HG02981 (cell line): Measurements from ENCODE around the gene SLC6A17.
A peak's percentile ranks its signal among the peaks of the same experiment; 100 is the strongest.

Experiments used
- ATAC-seq: cut with Tn5 transposase; IDR thresholded peaks from one replicate; pipeline ENCODE4 v1.9.1; 2021; ENCODE audit warnings: mild to moderate bottlenecking, moderate library complexity; ENCODE audit not compliant: unreplicated experiment

SLC6A17 gene

DNA sequence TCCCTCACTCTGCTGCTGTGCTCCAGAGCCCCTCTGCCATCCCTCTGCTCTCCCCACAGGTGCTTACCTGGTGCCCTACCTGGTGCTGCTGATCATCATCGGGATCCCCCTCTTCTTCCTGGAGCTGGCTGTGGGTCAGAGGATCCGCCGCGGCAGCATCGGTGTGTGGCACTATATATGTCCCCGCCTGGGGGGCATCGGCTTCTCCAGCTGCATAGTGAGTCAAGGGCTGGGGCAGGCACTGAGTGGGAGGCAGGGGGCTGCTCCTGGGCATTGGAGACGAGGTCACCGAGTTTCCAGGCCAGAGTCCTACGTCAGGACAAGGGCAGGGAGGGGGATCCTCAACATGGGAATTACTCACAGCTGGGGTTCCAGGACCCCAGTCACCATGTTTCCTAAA, 21.7 kb downstream of the SLC6A17 start:
- no peak for ATAC-seq

DNA sequence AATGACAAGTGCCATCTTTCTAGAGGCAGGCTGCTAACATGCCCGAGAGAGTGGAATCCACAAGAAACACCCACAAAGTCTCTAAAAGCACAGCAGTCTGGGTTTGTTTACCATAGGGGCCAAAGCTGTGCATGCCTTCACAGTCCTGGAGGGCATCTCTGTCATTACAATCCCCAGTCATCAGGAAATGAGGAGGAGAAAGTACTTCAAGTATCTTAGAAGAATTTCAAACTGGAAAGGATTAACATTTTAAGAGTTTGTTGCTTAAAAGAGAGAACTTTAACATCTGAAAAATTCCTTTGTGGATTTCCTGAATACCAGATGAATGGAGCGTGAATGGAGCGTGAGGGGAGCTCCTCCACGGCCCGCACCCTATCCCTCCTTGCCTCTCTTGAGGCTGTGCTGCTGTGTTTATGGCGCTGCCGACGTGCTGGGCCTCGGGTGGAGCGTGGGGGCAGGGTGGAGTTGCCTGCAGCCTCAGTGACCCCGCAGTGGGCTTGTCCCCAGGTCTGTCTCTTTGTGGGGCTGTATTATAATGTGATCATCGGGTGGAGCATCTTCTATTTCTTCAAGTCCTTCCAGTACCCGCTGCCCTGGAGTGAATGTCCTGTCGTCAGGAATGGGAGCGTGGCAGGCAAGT, 23.3 kb downstream of the SLC6A17 start:
- no peak for ATAC-seq

DNA sequence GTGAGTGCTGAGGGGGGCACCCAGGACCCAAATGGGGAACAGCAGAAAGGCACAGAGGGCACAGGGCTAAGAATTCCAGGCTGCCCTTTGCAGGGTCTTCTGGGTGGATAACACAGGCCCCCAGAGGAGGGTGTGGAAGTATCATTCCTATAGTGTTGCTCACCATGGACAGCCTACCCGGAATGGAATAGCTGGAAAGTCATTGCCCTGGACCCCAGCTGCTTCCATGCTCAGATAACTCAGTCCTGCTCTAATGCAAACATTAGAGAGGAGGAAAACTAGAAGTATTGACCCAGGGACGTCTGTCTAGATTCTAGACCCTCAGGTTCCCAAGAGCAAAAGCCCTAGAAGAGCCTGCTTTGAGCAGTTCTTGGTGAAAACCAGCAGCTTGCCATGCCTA, 24.7 kb downstream of the SLC6A17 start:
- ATAC-seq: no peak

DNA sequence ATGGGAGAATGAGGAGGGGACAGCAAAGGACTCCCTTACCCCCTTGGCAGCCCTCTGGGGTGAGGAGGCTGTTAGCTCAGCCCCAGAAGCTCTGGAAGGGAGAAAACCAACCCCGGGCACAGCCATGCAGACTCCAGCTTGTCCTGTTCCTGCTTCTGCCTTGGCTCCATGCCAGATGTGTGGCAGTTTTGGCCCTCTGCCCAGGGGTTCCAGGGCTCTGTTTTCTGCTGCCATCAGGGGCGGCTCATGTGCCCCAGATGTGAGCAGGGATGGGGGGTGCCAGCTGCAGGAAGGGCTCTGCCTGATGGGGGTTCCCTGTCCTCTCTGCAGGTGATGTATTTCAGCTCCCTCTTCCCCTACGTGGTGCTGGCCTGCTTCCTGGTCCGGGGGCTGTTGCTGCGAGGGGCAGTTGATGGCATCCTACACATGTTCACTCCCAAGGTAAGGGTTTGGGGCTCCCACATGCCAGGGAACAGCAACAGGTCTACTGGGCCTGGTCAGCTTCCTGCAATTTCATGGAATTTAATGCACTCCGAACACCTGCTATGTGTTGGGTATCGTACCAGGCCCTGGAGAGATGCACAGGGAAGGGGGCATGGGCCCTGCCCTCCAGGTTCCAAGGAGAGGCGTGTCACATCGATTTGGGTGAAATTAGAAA, 26.1 kb downstream of the SLC6A17 start:
- ATAC-seq: no peak

DNA sequence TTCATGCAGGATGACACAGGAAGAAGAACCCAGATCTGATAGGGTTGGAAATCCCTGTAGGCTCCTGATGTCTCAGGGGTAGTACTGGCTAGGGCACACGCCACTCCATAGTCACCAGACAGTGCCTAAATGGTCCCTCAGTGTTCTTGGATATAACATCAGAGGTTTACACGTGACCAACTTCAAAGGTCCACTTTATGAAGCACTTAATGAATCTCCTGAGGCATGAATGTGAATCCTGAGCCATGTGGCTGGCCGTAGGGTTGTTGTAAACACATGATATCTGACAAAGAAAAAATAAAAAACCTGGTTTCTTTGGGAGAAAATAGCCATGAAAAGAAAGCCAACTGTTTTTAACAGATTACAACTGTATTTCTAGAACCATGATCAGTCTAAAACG, 27.5 kb downstream of the SLC6A17 start:
- ATAC-seq: no peak

DNA sequence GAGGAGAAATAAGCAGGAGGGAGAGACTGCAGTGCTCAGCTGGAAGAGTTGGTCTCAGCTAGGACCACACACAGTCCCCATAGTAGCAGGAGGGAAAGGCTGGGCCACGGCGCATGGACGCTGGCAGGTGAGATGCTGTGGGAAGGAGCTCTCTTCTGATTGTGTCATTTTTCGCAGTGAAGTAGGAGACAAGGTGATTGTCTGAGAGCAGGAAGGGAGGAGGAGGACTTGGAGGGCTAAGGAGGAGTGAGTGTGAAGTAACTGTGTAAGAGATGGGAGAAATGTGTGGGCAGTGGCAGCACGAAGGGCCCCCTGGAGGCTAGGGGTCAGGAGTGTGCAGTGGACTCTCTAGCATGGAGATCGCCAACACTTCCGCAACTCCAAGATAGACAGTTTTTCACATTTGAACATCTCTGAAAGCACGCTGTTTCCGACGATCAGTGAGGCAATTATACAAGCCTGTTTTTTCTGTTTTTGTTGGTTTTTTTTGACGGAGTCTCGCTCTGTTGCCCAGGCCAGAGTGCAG, 33.4 kb downstream of the SLC6A17 start:
- no peak for ATAC-seq

DNA sequence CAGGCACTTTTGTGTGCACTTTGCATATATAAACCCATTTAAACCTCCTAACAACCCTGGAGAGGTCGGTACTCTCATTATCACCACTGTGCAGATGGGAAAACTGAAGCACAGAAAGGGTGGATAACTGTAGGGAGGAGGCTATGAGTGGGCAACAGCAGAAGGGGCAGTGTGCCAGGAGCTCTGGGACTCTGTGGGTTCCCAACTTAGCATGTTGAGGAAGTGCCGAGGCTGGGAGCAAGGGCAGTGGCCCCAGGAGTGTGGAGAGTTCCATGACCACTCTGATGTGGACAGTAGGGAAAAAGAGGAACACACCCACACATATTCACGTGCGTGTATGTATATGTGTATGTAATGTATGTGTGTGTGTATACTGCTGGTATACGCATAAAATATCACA, 34.2 kb downstream of the SLC6A17 start:
- ATAC-seq: no peak

GRCh38 chr1:110185181-110185580, 34.9 kb downstream of the SLC6A17 start:
- no peak for ATAC-seq

GRCh38 chr1:110186558-110186957, 36.3 kb downstream of the SLC6A17 start:
- ATAC-seq: no peak

GRCh38 chr1:110187139-110187890, 37.0 kb downstream of the SLC6A17 start:
- no peak for ATAC-seq

- no peak for ATAC-seq
These were observed 37.8 kb downstream of the SLC6A17 start for GRCh38 chr1:110188035-110188618.

DNA sequence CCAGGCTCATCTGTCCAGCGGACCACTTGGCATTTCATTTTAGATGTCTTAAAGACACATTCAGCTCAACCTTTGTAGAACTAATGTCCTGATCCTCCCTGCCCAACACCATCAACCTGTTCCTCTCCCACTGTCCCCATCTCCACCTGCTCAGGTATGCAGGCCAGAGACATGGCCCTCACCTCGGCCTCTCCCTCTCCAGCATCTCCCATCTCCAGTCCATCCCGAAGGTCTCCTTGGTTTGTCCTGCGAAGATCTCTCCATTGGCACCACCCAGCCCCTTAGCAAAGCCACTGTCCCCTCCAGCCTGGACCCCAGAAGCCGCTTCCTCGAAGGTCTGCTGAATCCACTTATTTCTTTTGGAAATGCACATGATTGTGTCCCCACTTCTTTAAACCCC, 38.9 kb downstream of the SLC6A17 start:
- ATAC-seq: no peak

- ATAC-seq: no peak
These were observed 40.1 kb downstream of the SLC6A17 start for GRCh38 chr1:110190282-110190929.

GRCh38 chr1:110192541-110192940, 42.2 kb downstream of the SLC6A17 start:
- ATAC-seq: no peak

DNA sequence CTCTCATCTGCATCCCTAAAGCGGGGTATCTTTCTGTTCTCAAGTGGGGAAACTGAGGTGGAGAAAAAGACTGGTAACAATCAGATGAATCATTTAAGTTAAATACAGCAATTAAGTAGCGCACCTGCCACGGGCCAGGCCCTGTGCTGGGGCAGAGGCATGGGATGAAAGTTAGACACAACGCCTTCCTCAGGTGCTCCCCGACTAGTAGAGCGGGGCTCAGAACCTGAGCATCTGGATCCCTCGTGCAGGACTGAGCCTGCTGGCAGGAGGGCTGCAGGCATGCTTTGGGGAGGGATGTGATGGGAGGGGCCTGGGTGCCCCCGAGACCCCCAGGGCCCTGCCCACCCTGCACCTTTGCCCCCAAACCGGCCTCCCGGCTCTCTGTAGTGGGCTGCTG, 44.9 kb downstream of the SLC6A17 start:
- ATAC-seq: no peak

DNA sequence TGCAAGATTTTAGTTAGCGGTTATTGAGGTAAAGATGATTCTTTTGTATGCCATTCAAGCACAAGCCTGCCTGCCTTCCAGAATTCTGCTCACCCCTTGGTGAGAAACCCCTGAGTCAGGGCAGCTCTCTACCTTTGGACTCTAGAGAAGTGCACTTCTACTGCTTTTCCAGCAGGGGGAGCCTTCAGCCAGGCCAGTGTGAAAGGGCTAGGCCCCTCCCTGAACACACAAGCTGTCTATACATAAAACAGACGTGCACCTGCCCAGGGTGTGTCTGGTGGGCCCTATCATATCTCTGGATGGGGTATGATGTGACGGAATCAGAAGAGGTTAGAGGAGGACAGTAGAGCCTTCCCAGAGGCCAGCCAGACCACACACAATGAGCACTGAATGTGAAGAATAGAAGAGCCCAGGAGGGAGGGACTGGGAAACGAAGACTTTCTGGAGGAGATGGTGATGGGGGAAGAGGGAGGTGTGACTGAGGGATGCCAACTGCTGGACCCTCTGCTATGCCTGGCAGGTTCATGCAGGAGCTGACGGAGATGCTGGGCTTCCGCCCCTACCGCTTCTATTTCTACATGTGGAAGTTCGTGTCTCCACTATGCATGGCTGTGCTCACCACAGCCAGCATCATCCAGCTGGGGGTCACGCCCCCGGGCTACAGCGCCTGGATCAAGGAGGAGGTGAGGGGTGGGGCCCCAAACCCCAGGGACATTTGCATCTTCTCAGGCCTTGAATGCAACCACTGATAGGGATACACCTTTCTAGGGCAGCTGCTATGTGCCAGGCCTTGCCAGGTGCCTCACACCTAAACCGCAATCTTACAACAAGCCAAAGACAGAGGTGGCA, 46.8 kb downstream of the SLC6A17 start:
- ATAC-seq: peak; percentile 53

DNA sequence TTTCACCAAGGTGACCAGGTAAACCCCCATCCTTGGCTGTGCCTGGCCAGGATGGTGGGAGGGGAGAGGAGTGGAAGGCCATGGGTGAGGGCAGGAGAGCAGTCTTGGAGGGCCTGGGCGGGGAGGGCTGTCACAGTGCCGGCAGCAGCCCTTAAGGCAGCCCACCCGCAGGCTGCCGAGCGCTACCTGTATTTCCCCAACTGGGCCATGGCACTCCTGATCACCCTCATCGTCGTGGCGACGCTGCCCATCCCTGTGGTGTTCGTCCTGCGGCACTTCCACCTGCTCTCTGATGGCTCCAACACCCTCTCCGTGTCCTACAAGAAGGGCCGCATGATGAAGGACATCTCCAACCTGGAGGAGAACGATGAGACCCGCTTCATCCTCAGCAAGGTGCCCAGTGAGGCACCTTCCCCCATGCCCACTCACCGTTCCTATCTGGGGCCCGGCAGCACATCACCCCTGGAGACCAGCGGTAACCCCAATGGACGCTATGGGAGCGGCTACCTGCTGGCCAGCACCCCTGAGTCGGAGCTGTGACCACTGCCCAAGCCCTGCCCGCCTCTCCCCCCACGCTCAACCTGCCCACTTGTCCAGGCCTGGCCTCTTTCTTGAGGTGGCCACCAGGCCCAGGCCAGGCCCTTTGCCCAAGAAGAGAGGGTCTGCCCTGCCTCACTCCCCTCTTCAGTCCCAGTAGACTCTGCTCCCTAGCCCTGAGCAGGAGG, 47.8 kb downstream of the SLC6A17 start:
- ATAC-seq: no peak

DNA sequence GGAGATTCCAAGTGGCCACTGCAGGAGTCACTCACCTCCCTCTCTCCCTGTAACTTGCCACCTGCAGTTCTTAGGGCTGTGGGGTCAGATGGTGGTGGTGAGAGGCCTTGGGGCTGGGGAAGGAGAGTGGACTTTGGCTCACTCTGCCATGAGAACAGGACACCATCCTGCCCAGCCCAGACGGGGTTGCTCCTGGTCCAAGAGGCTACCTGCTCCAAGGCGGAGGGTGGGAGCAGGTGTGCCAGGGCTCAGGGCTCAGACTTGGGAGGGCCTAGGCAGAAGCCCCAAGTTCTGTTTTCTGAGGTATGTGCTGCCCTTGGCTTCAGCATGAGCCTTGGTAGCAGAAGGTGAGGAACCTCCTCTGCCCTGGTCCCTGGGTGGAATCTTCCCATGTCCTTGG, 48.5 kb downstream of the SLC6A17 start:
- no peak for ATAC-seq

DNA sequence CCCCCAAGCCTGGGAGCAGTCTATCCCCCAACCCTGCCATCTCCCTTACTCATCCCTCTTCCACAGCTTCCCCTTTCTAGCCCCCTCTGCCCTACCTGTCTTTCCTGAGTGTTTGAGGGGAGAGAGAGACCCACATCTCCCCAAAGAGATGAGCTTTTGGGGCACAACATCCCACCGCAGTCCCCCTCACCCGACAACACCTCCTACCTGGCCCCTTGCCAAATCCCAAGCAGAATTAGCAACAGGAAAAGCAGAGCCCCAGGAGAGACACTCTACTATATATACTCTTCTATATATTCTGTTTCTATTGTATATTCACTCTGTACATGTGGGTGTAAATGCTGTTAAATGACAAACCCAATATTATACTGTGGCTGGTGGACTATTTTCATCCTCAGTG, 49.9 kb downstream of the SLC6A17 start:
- ATAC-seq: no peak

DNA sequence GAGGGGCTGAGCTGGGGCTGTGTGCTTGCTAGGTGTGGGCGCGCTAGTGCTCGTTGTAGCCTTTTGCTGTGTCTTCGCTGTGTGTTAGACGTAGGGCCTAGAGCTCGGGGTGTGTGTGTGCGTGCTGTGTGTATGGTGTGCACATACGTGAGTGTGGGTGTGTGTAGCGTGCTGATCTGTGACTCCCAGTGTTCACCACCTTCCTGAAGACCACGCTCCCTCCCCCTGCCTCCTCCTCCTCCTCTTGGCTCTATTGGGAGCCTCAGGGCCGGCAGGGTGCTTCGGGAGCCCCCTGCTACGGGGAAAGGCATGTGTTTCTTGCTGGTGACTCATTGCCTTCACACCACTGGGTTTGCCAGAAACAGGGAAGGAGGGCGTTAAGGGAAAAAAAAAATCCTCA, 50.4 kb downstream of the SLC6A17 start:
- no peak for ATAC-seq
